COLO668 (cell line): ENCODE measurements around the gene GPR158.
A peak's percentile ranks its signal among the peaks of the same experiment; 100 is the strongest.
"Not testable (repeated sequence)": the region's sequence is repeated elsewhere in the genome, so short reads cannot be mapped to it uniquely, and the experiment has no call there.

Experiments
- DNase-seq: peaks from one replicate; lab custom pipeline; 2025; ENCODE audit not compliant: unreplicated experiment; lab: John Stamatoyannopoulos, UW

GPR158 gene

GRCh38 chr10:25174461-25175230, at the start of gene GPR158:
Gene GPR158, plus strand, starts transcription at chr10:25175001. Its CDS starts 420 bp downstream, at chr10:25175421.
- peak; percentile 73 for DNase-seq

- DNase-seq, result no peak
These were observed 49.6 kb upstream of the GPR158 start for GRCh38 chr10:25125201-25125611.

GRCh38 chr10:25129592-25129991, 45.2 kb upstream of the GPR158 start:
- DNase-seq, result no peak

- DNase-seq, result no peak
These were observed 43.9 kb upstream of the GPR158 start for GRCh38 chr10:25130906-25131305.

GRCh38 chr10:25142116-25142864, 32.5 kb upstream of the GPR158 start:
- no peak for DNase-seq

GRCh38 chr10:25157650-25158049, 17.2 kb upstream of the GPR158 start:
- DNase-seq, result no peak

- DNase-seq, result no peak
These were observed 15.2 kb upstream of the GPR158 start for GRCh38 chr10:25159591-25159990.

GRCh38 chr10:25162391-25162790, 12.4 kb upstream of the GPR158 start:
- no peak for DNase-seq

- not testable (repeated sequence) for DNase-seq
These were observed 11.3 kb upstream of the GPR158 start for GRCh38 chr10:25163464-25163863.

- no peak for DNase-seq
These were observed 5.1 kb upstream of the GPR158 start for GRCh38 chr10:25169740-25170139.

GRCh38 chr10:25170627-25171026, 4.2 kb upstream of the GPR158 start:
- DNase-seq, result no peak

- peak; percentile 49 for DNase-seq
These were observed 973 bp downstream of the GPR158 start for GRCh38 chr10:25175527-25176420.

- no peak for DNase-seq
These were observed 1.7 kb downstream of the GPR158 start for GRCh38 chr10:25176421-25176968.

- no peak for DNase-seq
These were observed 2.4 kb downstream of the GPR158 start for GRCh38 chr10:25177093-25177753.

GRCh38 chr10:25177754-25178135, 2.9 kb downstream of the GPR158 start:
- no peak for DNase-seq

- DNase-seq, result no peak
These were observed 3.6 kb downstream of the GPR158 start for GRCh38 chr10:25178411-25178810.

GRCh38 chr10:25180801-25181200, 6.0 kb downstream of the GPR158 start:
- no peak for DNase-seq

GRCh38 chr10:25182636-25183035, 7.8 kb downstream of the GPR158 start:
- no peak for DNase-seq

- DNase-seq, result no peak
These were observed 16.5 kb downstream of the GPR158 start for GRCh38 chr10:25191162-25191895.

- DNase-seq, result no peak
These were observed 23.4 kb downstream of the GPR158 start for GRCh38 chr10:25198151-25198550.
